ENCODE results near the gene PTGS1. TPM values are rescaled to one million over a fixed set of nuclear protein-coding genes. Genes with fewer than 3 reads are reported as not detected.
A peak's percentile ranks its signal among the peaks of the same experiment; 100 is the strongest.

The PTGS1 gene
- total RNA-seq, 1 donor from 2014 or later = 0.23 TPM

GRCh38 chr9:122336866-122337555 is 33.8 kb upstream of the PTGS1 start:
- TF ChIP-seq, protein P1, sequence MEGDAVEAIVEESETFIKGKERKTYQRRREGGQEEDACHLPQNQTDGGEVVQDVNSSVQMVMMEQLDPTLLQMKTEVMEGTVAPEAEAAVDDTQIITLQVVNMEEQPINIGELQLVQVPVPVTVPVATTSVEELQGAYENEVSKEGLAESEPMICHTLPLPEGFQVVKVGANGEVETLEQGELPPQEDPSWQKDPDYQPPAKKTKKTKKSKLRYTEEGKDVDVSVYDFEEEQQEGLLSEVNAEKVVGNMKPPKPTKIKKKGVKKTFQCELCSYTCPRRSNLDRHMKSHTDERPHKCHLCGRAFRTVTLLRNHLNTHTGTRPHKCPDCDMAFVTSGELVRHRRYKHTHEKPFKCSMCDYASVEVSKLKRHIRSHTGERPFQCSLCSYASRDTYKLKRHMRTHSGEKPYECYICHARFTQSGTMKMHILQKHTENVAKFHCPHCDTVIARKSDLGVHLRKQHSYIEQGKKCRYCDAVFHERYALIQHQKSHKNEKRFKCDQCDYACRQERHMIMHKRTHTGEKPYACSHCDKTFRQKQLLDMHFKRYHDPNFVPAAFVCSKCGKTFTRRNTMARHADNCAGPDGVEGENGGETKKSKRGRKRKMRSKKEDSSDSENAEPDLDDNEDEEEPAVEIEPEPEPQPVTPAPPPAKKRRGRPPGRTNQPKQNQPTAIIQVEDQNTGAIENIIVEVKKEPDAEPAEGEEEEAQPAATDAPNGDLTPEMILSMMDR (IDR thresholded peaks at IDR 0.05; ENCODE audit: insufficient read depth, low read depth, low read length) = no peak
- TF ChIP-seq EZH2 (IDR thresholded peaks at IDR 0.05; ENCODE audit: insufficient read depth, low read length) = no peak
- no peaks in the 10 kb centered on the region for H3K4me1 ChIP-seq (ENCODE audit: insufficient read depth, low read length)
- Mint-ChIP-seq H3K27ac (ENCODE audit: unreplicated experiment) (no peak overlapping the region), H3K4me1 (ENCODE audit: low read depth, unreplicated experiment) (no peaks in the 10 kb centered on the region), H3K36me3 (ENCODE audit: low read depth, unreplicated experiment) (peaks cover 1% of the 10 kb centered on the region), H3K27me3 (ENCODE audit: low read depth, unreplicated experiment) (peaks cover 51% of the 10 kb centered on the region), H3K4me3 (ENCODE audit: unreplicated experiment) (no peak overlapping the region), H3K9me3 (ENCODE audit: unreplicated experiment) (peaks cover 2% of the 10 kb centered on the region)
- H3K36me3 ChIP-seq (ENCODE audit: insufficient read depth, low read length) = no peaks in the 10 kb centered on the region
- peaks cover 30% of the 10 kb centered on the region for H3K27me3 ChIP-seq (ENCODE audit: insufficient read depth, low read length)
- H4K20me1 ChIP-seq (ENCODE audit: insufficient read depth, low read length) = no peaks in the 10 kb centered on the region
- H2AFZ ChIP-seq (ENCODE audit: low read depth, low read length) = no peak overlapping the region
- DNase-seq (ENCODE audit: low read depth) = no peak
- no peak for FAIRE-seq
- H3K27ac ChIP-seq (ENCODE audit: low read depth, low read length) = no peak overlapping the region
- no peaks in the 10 kb centered on the region for H3K79me2 ChIP-seq (ENCODE audit: insufficient read depth, low read length)
- H3K4me2 ChIP-seq (ENCODE audit: low read length) = peak overlapping the region; percentile 10
- H3K9ac ChIP-seq (ENCODE audit: low read length) = no peak overlapping the region
- H3K9me3 ChIP-seq (ENCODE audit: insufficient read depth, low read depth, low read length) = no peaks in the 10 kb centered on the region
- H3K4me3 ChIP-seq (ENCODE audit: insufficient read depth, low read depth, low read length) = no peak overlapping the region

DNA sequence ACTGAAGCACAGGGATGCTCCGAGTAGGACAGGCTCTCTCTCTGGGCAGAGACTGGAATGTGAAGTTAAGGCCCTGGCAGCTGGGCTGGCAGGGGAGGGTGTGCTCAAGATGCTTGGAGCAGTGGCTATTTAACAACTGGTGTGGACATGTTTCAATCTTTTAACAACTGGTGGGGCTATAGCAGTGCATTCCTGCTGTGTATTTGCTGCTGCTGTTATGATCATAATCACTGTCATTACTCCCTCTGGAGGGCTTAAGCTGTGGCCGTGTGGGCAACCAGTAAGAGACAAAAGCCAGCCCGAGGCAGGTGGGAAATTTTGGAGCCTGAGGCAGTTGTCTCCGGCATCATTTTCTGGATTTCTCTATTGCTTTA is 33.3 kb upstream of the PTGS1 start:
- no peak overlapping the region for H3K27ac Mint-ChIP-seq (ENCODE audit: unreplicated experiment)
- H4K20me1 ChIP-seq (ENCODE audit: insufficient read depth, low read length) = no peaks in the 10 kb centered on the region
- no peaks in the 10 kb centered on the region for H3K9me3 ChIP-seq (ENCODE audit: insufficient read depth, low read depth, low read length)
- FAIRE-seq = no peak
- no peaks in the 10 kb centered on the region for H3K4me1 ChIP-seq (ENCODE audit: insufficient read depth, low read length)
- DNase-seq (ENCODE audit: low read depth) = no peak
- no peak overlapping the region for H3K4me2 ChIP-seq (ENCODE audit: low read length)
- no peak overlapping the region for H3K4me3 Mint-ChIP-seq (ENCODE audit: unreplicated experiment)
- no peak overlapping the region for H3K27ac ChIP-seq (ENCODE audit: low read depth, low read length)
- H2AFZ ChIP-seq (ENCODE audit: low read depth, low read length) = no peak overlapping the region
- no peaks in the 10 kb centered on the region for H3K36me3 ChIP-seq (ENCODE audit: insufficient read depth, low read length)
- no peaks in the 10 kb centered on the region for H3K79me2 ChIP-seq (ENCODE audit: insufficient read depth, low read length)
- peaks cover under 1% of the 10 kb centered on the region for H3K36me3 Mint-ChIP-seq (ENCODE audit: low read depth, unreplicated experiment)
- H3K4me3 ChIP-seq (ENCODE audit: insufficient read depth, low read depth, low read length) = no peak overlapping the region
- peaks cover 3% of the 10 kb centered on the region for H3K4me1 Mint-ChIP-seq (ENCODE audit: low read depth, unreplicated experiment)
- no peak overlapping the region for H3K9ac ChIP-seq (ENCODE audit: low read length)
- H3K27me3 ChIP-seq (ENCODE audit: insufficient read depth, low read length) = peaks cover 30% of the 10 kb centered on the region
- TF ChIP-seq, protein P1 (IDR thresholded peaks at IDR 0.05; ENCODE audit: insufficient read depth, low read depth, low read length) = no peak
- TF ChIP-seq EZH2 (IDR thresholded peaks at IDR 0.05; ENCODE audit: insufficient read depth, low read length) = no peak
- peaks cover 2% of the 10 kb centered on the region for H3K9me3 Mint-ChIP-seq (ENCODE audit: unreplicated experiment)
- H3K27me3 Mint-ChIP-seq (ENCODE audit: low read depth, unreplicated experiment) = peaks cover 50% of the 10 kb centered on the region

DNA sequence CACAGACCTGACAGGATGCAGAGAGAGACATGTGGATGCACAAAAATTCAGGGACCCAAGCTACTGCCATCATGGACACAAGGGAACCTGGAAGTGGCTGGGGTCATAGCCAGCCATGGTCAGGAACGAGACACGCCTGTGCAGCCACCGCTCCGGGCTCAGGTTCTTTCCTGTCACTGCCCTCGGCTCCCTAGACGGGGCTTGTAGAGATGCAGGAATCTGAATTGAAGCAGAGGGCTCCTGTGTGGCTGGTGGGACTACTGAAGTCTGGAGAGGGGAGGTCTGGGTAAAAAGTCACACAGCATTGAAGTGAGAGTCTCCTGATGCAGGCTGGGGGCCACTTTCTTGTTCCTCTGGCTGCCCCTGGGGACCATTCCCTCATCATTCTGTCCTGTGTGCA is 32.3 kb upstream of the PTGS1 start:
- no peak overlapping the region for H3K4me3 Mint-ChIP-seq (ENCODE audit: unreplicated experiment)
- peaks cover 30% of the 10 kb centered on the region for H3K27me3 ChIP-seq (ENCODE audit: insufficient read depth, low read length)

More for the DNA sequence above, 32.3 kb upstream of the PTGS1 start:
- Mint-ChIP-seq H3K27ac (ENCODE audit: unreplicated experiment) (no peak overlapping the region), H3K9me3 (ENCODE audit: unreplicated experiment) (peaks cover 2% of the 10 kb centered on the region), H3K27me3 (ENCODE audit: low read depth, unreplicated experiment) (peaks cover 48% of the 10 kb centered on the region), H3K4me1 (ENCODE audit: low read depth, unreplicated experiment) (peaks cover 6% of the 10 kb centered on the region), H3K36me3 (ENCODE audit: low read depth, unreplicated experiment) (no peaks in the 10 kb centered on the region)
- Histone ChIP-seq H2AFZ (ENCODE audit: low read depth, low read length) (no peak overlapping the region), H3K4me1 (ENCODE audit: insufficient read depth, low read length) (no peaks in the 10 kb centered on the region), H3K27ac (ENCODE audit: low read depth, low read length) (no peak overlapping the region), H3K4me3 (ENCODE audit: insufficient read depth, low read depth, low read length) (no peak overlapping the region), H3K9me3 (ENCODE audit: insufficient read depth, low read depth, low read length) (no peaks in the 10 kb centered on the region), H3K36me3 (ENCODE audit: insufficient read depth, low read length) (no peaks in the 10 kb centered on the region), H3K9ac (ENCODE audit: low read length) (no peak overlapping the region), H3K79me2 (ENCODE audit: insufficient read depth, low read length) (no peaks in the 10 kb centered on the region), H3K4me2 (ENCODE audit: low read length) (no peak overlapping the region), H4K20me1 (ENCODE audit: insufficient read depth, low read length) (no peaks in the 10 kb centered on the region)
- TF ChIP-seq, protein P1 (IDR thresholded peaks at IDR 0.05; ENCODE audit: insufficient read depth, low read depth, low read length) = no peak
- no peak for TF ChIP-seq EZH2 (IDR thresholded peaks at IDR 0.05; ENCODE audit: insufficient read depth, low read length)
- FAIRE-seq = no peak
- no peak for DNase-seq (ENCODE audit: low read depth)

Data from astrocyte (in vitro differentiated cells and primary cell).